ENCODE data around the gene HSF4.

DNA sequence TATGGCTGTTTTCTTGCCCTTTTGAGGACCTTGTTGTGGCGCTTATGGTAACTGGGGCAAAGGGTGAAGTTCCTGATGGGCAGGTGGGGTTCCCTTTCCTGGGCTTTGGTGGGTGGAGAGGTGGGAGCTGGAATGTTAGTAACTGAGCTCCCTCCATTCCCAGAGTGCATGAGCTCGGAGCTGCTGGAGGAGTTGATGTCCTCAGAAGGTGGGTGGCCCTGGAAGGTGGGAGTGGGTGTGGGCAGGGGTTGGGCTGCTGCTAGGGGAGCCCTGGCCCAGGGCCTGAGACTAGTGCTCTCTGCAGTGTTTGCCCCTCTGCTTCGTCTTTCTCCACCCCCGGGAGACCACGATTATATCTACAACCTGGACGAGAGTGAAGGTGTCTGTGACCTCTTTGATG, 33.2 kb downstream of the HSF4 start:
- TF ChIP-seq EZH2 (IDR thresholded peaks at IDR 0.05) (no peak), POLR2AphosphoS5 (IDR thresholded peaks at IDR 0.05; ENCODE audit: borderline replicate concordance, low read depth, low read length) (no peak)

Measured in SK-N-MC (cell line).